Measurements from ENCODE around the gene BORCS5.

BORCS5 gene

GRCh38 chr12:12353807-12354206, 3.1 kb upstream of the BORCS5 start:
- no peak for DNase-seq (ENCODE audit: low read depth)

- no peak for DNase-seq (ENCODE audit: low read depth)
Observed at GRCh38 chr12:12356467-12356895, 397 bp upstream of the BORCS5 start.

- no peak for DNase-seq (ENCODE audit: low read depth)
Observed at GRCh38 chr12:12357719-12358461, 1.0 kb downstream of the BORCS5 start.

- DNase-seq (ENCODE audit: low read depth), result no peak
Observed at GRCh38 chr12:12358528-12358927, 1.6 kb downstream of the BORCS5 start.

GRCh38 chr12:12364787-12365445, 8.0 kb downstream of the BORCS5 start:
- no peak for DNase-seq (ENCODE audit: low read depth)

GRCh38 chr12:12365446-12365802, 8.5 kb downstream of the BORCS5 start:
- no peak for DNase-seq (ENCODE audit: low read depth)

GRCh38 chr12:12365931-12366431, 9.1 kb downstream of the BORCS5 start:
- DNase-seq (ENCODE audit: low read depth), result no peak

- no peak for DNase-seq (ENCODE audit: low read depth)
Observed at GRCh38 chr12:12366701-12367481, 10.0 kb downstream of the BORCS5 start.

GRCh38 chr12:12367482-12367998, 10.7 kb downstream of the BORCS5 start:
- DNase-seq (ENCODE audit: low read depth), result no peak

GRCh38 chr12:12372946-12373722, 16.3 kb downstream of the BORCS5 start:
- DNase-seq (ENCODE audit: low read depth), result no peak

- DNase-seq (ENCODE audit: low read depth), result no peak
Observed at GRCh38 chr12:12376646-12377448, 20.0 kb downstream of the BORCS5 start.

- DNase-seq (ENCODE audit: low read depth), result no peak
Observed at GRCh38 chr12:12378616-12379015, 21.7 kb downstream of the BORCS5 start.

GRCh38 chr12:12379831-12380730, 23.2 kb downstream of the BORCS5 start:
- no peak for DNase-seq (ENCODE audit: low read depth)

- DNase-seq (ENCODE audit: low read depth), result no peak
Observed at GRCh38 chr12:12380949-12381593, 24.2 kb downstream of the BORCS5 start.

GRCh38 chr12:12381982-12382381, 25.1 kb downstream of the BORCS5 start:
- DNase-seq (ENCODE audit: low read depth), result no peak

GRCh38 chr12:12384571-12385340, 27.9 kb downstream of the BORCS5 start:
- no peak for DNase-seq (ENCODE audit: low read depth)

GRCh38 chr12:12387501-12387900, 30.6 kb downstream of the BORCS5 start:
- DNase-seq (ENCODE audit: low read depth), result no peak

- no peak for DNase-seq (ENCODE audit: low read depth)
Observed at GRCh38 chr12:12392413-12392812, 35.5 kb downstream of the BORCS5 start.

GRCh38 chr12:12393171-12393570, 36.3 kb downstream of the BORCS5 start:
- DNase-seq (ENCODE audit: low read depth), result no peak

Data from activated T-helper 1 cell treated with Interleukin-2 at 50 U/mL for 16 hours (primary cell).